ENCODE measurements around the gene NKD2.

DNA sequence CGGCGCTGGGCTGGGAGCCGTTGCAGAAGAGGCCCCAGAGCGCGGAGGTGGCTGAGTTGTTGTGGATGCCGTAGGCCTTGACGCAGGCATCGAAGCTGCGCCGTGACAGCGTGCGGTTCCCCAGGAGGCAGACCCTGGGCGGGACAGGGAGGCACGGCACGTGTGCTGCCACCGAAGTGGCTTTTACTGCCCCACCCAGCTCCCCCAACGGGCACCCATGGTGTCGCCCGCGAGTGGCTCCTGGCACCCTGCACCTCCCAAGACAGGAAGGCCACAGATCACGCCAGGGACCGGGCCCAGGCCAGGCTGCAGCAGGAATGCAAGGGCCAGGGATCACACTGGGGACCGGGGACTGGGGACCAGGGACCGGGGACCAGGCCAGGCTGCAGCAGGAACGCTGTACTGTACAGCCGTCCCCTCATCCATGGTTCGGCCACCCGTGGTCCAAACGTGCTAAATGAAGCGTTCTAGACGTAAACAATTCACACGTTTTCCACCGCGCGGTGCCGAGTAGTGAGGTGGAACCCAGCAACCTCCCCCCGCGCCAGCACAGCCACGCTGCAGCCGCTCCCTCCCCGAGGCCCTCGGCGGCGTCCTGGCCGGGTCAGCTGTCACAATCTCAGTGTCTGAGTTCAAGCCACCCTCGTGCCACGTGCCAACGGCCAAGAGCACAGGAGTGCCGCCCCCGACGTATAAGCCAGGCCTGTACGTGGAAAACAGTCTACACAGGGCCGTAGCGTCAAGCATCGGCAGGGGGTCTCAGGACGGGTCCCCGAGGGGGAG, 75.4 kb downstream of the NKD2 start:
- TF ChIP-seq, protein P1, sequence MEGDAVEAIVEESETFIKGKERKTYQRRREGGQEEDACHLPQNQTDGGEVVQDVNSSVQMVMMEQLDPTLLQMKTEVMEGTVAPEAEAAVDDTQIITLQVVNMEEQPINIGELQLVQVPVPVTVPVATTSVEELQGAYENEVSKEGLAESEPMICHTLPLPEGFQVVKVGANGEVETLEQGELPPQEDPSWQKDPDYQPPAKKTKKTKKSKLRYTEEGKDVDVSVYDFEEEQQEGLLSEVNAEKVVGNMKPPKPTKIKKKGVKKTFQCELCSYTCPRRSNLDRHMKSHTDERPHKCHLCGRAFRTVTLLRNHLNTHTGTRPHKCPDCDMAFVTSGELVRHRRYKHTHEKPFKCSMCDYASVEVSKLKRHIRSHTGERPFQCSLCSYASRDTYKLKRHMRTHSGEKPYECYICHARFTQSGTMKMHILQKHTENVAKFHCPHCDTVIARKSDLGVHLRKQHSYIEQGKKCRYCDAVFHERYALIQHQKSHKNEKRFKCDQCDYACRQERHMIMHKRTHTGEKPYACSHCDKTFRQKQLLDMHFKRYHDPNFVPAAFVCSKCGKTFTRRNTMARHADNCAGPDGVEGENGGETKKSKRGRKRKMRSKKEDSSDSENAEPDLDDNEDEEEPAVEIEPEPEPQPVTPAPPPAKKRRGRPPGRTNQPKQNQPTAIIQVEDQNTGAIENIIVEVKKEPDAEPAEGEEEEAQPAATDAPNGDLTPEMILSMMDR (IDR thresholded peaks at IDR 0.05; ENCODE audit: low read length) = no peak
- TF ChIP-seq EZH2 (optimal IDR thresholded peaks at IDR 0.05; ENCODE audit: low read depth, low read length) = no peak

All from MM.1S (cell line).